ENCODE measurements around the gene RTP4.
A peak's percentile ranks its signal among the peaks of the same experiment; 100 is the strongest.

The RTP4 gene

DNA sequence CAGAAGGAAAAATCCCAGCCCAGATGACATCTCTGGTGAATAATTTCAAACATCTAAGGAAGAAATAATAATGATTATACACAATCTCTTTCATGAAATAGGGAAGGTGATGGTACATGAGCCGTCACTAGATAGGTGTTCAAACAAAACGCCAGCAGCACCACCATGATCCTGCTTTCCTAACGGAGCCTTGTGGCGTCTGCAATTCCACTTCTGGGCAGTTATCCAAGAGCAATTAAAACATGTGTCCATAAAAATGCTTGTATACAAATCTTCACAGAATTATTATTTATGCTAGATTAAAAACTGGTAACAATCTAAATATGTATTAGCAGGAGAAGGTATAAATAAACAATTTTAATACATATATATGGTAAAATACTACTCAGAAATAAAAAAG is 33.7 kb downstream of the RTP4 start:
- TF ChIP-seq, protein P1, sequence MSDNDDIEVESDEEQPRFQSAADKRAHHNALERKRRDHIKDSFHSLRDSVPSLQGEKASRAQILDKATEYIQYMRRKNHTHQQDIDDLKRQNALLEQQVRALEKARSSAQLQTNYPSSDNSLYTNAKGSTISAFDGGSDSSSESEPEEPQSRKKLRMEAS (IDR thresholded peaks at IDR 0.05): no peak
- TF ChIP-seq YY1 (IDR thresholded peaks at IDR 0.05; ENCODE audit: low read depth): no peak
- TF ChIP-seq ZBTB7A (IDR thresholded peaks at IDR 0.05; ENCODE audit: low read depth): no peak
- TF ChIP-seq, protein P2, sequence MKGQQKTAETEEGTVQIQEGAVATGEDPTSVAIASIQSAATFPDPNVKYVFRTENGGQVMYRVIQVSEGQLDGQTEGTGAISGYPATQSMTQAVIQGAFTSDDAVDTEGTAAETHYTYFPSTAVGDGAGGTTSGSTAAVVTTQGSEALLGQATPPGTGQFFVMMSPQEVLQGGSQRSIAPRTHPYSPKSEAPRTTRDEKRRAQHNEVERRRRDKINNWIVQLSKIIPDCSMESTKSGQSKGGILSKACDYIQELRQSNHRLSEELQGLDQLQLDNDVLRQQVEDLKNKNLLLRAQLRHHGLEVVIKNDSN (IDR thresholded peaks at IDR 0.05): no peak
- no peak for TF ChIP-seq CREB1 (IDR thresholded peaks at IDR 0.05; ENCODE audit: low read depth)
- no peak for TF ChIP-seq RAD21 (IDR thresholded peaks at IDR 0.05; ENCODE audit: low read depth)
- TF ChIP-seq CEBPB (IDR thresholded peaks at IDR 0.05): no peak
- no peak for TF ChIP-seq EP300 (IDR thresholded peaks at IDR 0.05; ENCODE audit: borderline replicate concordance)
- no peak for TF ChIP-seq TEAD4 (IDR thresholded peaks at IDR 0.05)
- TF ChIP-seq, protein P3, sequence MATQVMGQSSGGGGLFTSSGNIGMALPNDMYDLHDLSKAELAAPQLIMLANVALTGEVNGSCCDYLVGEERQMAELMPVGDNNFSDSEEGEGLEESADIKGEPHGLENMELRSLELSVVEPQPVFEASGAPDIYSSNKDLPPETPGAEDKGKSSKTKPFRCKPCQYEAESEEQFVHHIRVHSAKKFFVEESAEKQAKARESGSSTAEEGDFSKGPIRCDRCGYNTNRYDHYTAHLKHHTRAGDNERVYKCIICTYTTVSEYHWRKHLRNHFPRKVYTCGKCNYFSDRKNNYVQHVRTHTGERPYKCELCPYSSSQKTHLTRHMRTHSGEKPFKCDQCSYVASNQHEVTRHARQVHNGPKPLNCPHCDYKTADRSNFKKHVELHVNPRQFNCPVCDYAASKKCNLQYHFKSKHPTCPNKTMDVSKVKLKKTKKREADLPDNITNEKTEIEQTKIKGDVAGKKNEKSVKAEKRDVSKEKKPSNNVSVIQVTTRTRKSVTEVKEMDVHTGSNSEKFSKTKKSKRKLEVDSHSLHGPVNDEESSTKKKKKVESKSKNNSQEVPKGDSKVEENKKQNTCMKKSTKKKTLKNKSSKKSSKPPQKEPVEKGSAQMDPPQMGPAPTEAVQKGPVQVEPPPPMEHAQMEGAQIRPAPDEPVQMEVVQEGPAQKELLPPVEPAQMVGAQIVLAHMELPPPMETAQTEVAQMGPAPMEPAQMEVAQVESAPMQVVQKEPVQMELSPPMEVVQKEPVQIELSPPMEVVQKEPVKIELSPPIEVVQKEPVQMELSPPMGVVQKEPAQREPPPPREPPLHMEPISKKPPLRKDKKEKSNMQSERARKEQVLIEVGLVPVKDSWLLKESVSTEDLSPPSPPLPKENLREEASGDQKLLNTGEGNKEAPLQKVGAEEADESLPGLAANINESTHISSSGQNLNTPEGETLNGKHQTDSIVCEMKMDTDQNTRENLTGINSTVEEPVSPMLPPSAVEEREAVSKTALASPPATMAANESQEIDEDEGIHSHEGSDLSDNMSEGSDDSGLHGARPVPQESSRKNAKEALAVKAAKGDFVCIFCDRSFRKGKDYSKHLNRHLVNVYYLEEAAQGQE (IDR thresholded peaks at IDR 0.05; ENCODE audit: low read depth): no peak
- no peak for TF ChIP-seq TAF1 (IDR thresholded peaks at IDR 0.05; ENCODE audit: low read depth)
- TF ChIP-seq NFIC (IDR thresholded peaks at IDR 0.05): no peak
- TF ChIP-seq TCF12 (IDR thresholded peaks at IDR 0.05; ENCODE audit: low read depth): no peak
- TF ChIP-seq FOXM1 (IDR thresholded peaks at IDR 0.05; ENCODE audit: borderline replicate concordance, low read depth): no peak
- no peak for TF ChIP-seq EGR1 (IDR thresholded peaks at IDR 0.05)

DNA sequence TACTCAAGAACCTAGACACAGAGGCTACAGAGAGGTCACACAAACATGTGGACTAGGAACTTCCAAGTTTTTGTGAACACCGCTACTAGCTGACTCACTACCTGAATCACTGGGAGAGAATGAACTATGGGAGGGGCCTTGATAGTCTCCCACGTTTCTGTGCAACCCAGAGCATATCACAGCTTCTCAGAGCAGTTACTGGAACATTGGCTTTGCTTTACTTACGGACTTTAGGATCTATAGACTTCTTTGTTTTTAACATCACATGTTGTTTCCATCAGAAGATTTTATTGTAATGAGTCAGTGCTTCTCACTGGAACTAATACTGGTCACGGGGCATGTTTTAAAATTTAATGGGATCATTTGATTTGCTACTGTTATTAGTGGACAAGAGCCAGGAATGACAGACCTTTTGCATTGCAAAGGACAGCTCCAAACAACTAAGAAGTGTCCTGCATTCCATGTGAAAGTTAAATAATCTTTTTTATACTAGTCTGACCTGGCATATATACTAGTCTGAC is 35.6 kb downstream of the RTP4 start:
- TF ChIP-seq EP300 (IDR thresholded peaks at IDR 0.05; ENCODE audit: borderline replicate concordance) (no peak), TAF1 (IDR thresholded peaks at IDR 0.05; ENCODE audit: low read depth) (no peak), TEAD4 (IDR thresholded peaks at IDR 0.05) (no peak)
- TF ChIP-seq, protein P1 (IDR thresholded peaks at IDR 0.05): no peak

DNA sequence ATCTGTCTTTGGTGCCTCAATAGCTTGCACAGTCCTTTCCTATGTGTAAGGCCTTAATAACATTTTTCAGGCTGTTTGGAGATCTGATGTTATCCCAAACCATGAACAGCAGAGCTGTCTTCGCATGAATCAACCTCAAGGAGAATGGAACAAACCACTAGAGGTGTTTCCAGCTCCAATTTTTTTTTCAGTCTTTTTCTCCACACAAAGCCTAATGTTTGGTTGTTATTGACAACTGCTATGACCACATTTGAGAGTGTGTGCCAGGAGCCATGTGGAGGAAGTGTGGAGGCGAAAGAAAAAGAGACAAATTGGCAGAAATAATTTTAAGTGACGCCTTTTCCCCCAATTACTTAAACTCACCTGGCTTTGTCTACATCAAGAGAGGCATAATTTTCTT is 38.7 kb downstream of the RTP4 start:
- TF ChIP-seq, protein P3 (IDR thresholded peaks at IDR 0.05; ENCODE audit: low read depth): no peak
- TF ChIP-seq, protein P2 (IDR thresholded peaks at IDR 0.05): no peak
- TF ChIP-seq EP300 (IDR thresholded peaks at IDR 0.05; ENCODE audit: borderline replicate concordance) (no peak), RAD21 (IDR thresholded peaks at IDR 0.05; ENCODE audit: low read depth) (no peak), YY1 (IDR thresholded peaks at IDR 0.05; ENCODE audit: low read depth) (no peak), NFIC (IDR thresholded peaks at IDR 0.05) (no peak), FOXM1 (IDR thresholded peaks at IDR 0.05; ENCODE audit: borderline replicate concordance, low read depth) (no peak), TAF1 (IDR thresholded peaks at IDR 0.05; ENCODE audit: low read depth) (no peak), ZBTB7A (IDR thresholded peaks at IDR 0.05; ENCODE audit: low read depth) (no peak), TEAD4 (IDR thresholded peaks at IDR 0.05) (no peak)
- TF ChIP-seq, protein P1 (IDR thresholded peaks at IDR 0.05): no peak

DNA sequence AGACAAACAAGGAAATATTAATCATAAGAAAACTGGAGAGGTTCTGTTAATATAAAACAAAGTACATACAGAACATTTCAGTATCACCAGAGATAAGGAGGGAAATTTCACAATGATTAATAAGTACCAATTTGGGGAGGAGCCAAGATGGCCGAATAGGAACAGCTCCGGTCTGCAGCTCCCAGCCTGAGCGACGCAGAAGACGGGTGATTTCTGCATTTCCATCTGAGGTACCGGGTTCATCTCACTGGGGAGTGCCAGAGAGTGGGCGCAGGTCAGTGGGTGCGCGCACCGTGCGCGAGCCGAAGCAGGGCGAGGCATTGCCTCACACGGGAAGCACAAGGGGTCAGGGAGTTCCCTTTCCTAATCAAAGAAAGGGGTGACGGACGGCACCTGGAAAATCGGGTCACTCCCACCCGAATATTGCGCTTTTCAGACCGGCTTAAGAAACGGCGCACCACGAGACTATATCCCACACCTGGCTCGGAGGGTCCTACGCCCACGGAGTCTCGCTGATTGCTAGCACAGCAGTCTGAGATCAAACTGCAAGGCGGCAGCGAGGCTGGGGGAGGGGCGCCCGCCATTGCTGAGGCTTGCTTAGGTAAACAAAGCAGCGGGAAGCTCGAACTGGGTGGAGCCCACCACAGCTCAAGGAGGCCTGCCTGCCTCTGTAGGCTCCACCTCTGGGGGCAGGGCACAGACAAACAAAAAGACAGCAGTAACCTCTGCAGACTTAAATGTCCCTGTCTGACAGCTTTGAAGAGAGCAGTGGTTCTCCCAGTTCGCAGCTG is 44.0 kb downstream of the RTP4 start:
- peak; percentile 41; the same call in 1 of the 2 replicates for TF ChIP-seq YY1 (IDR thresholded peaks at IDR 0.05; ENCODE audit: low read depth)

Measured in Ishikawa (cell line).